ENCODE results near the gene SLC39A12. TPM values are rescaled to one million over a fixed set of nuclear protein-coding genes. Genes with fewer than 3 reads are reported as not detected.

SLC39A12 gene
- total and polyA plus RNA-seq, 2 donors = 0.04 TPM; not detected in 1

DNA sequence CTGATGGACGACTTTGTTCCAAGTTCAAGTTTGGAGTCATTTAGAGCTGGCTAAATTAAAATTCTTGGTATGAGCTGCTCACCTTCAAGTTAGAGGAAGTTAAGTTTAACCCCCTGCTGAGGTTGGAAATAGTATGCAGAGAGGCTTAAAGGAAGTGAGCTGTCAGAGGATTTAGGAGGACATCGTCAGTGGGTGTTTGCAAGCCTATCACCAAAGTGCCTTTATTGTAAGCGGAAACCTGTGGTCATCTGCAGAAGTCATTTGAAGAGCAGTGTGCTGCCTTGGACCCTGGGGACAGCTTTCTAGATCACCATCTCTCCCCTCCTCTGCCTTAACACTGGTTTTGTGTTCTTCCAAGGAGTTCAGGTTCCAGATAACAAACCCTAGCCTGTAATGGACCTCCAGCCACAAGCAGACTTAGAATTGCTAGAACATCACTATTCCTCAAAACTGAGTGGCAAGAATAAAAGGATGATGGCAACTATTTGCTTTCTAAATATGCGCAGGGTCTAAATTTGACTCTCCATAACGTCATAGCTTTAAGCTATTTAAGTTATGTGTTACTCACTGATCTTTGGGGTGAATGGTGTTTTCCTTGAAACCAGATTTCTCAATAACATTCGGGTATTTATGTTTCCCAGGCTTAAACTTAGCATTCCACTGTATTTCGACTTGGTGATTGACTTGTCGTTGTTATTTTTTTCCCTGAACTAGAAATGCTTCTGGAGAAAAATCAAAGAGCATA lies 93.4 kb downstream of the SLC39A12 start:
- 80% methylated on average over 8 of the region's 8 CpGs for WGBS
- DNase-seq (ENCODE audit: extremely low spot score) = no peak
- Histone ChIP-seq H3K4me1 (ENCODE audit: insufficient read depth) (no peaks in the 10 kb centered on the region), H3K27ac (ENCODE audit: low read depth) (no peak overlapping the region), H3K36me3 (ENCODE audit: insufficient read depth) (no peaks in the 10 kb centered on the region), H3K4me3 (ENCODE audit: low read depth, low read length) (no peak overlapping the region)

DNA sequence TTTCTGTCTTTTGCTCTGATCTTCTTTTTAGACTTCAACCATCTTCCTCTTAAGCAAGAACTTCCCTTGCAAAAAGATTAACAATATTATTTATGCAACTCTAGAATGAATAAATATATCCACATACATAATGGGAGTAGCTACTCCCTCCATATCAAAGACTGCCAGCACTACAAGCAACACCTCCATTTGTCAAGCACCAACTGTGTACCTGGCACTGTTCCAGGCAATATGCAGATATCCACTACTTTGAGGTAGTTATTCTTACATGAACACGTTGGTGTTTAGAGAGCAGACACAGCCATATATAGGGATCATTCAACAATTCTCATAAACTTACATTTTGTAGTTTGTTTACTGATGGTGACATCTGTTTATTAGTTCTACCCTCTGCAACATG lies 104.9 kb downstream of the SLC39A12 start:
- 22% methylated on average over 1 of the region's 1 CpG for WGBS
- Histone ChIP-seq H3K4me3 (ENCODE audit: low read depth, low read length) (no peak overlapping the region), H3K27ac (ENCODE audit: low read depth) (no peak overlapping the region), H3K4me1 (ENCODE audit: insufficient read depth) (no peaks in the 10 kb centered on the region), H3K36me3 (ENCODE audit: insufficient read depth) (no peaks in the 10 kb centered on the region)
- DNase-seq (ENCODE audit: extremely low spot score) = no peak

DNA sequence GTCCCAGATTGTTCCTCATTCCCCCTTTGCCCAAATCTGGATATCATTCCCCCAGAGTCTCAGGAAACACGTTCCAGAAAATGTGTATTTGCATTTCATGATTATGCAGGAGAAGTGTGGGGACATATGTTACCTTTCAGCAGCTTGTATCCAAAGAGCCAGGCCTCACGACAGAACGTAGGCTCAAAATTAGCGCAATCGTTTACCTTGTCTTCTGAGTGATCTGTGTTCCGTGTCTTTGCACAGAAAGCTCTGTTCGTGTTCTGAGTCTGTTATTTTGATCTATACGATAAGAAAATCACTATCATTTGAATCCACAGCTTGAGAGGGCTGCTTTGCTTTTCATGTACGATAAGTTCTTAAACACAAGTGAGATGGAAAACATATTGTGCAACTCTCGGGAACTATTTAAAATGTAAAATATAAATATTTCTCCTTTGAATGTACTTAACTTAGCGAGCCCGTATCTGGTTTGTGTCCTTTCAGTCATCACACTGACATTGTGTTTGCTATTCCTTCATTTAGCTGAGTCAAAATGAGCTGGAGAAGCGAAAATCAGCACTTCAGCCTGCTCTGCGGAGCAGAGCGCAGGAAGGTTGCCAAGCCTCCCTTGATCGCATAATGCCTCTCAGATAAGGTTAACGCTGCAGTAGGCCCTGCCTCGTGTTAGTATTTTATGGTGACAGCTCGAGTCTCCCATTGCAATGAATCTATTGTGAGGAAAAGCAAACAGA lies 108.3 kb downstream of the SLC39A12 start:
- no peaks in the 10 kb centered on the region for H3K4me1 ChIP-seq (ENCODE audit: insufficient read depth)
- 27% methylated on average over 19 of the region's 19 CpGs for WGBS
- no peak overlapping the region for H3K27ac ChIP-seq (ENCODE audit: low read depth)
- no peaks in the 10 kb centered on the region for H3K36me3 ChIP-seq (ENCODE audit: insufficient read depth)
- DNase-seq (ENCODE audit: extremely low spot score) = no peak
- H3K4me3 ChIP-seq (ENCODE audit: low read depth, low read length) = no peak overlapping the region

DNA sequence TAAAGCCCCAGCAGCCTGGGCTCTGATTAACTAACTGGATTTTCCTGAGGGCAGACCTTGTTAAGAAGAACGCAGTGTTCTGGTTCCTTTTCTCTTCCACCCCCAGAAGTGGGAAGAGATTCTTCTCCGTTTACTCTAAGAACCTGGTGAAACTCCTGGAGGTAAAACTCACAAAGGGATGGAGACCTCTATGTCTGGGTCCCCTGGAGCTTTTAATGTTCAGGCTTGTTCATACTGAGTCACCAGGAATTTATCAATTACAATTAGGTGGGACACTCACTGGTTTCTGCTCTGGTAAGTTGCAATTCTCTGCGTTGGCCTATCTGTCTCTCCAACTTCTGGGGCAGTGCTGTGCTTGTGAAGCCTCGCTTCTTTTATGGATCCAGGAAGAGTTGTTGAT lies 115.2 kb downstream of the SLC39A12 start:
- no peak overlapping the region for H3K4me3 ChIP-seq (ENCODE audit: low read depth, low read length)
- no peaks in the 10 kb centered on the region for H3K36me3 ChIP-seq (ENCODE audit: insufficient read depth)
- 88% methylated on average over 4 of the region's 4 CpGs for WGBS
- H3K27ac ChIP-seq (ENCODE audit: low read depth) = no peak overlapping the region
- H3K4me1 ChIP-seq (ENCODE audit: insufficient read depth) = no peaks in the 10 kb centered on the region
- no peak for DNase-seq (ENCODE audit: extremely low spot score)

GRCh38 chr10:18068401-18068800 lies 116.7 kb downstream of the SLC39A12 start:
- Histone ChIP-seq H3K36me3 (ENCODE audit: insufficient read depth) (no peaks in the 10 kb centered on the region), H3K4me3 (ENCODE audit: low read depth, low read length) (no peak overlapping the region), H3K4me1 (ENCODE audit: insufficient read depth) (no peaks in the 10 kb centered on the region), H3K27ac (ENCODE audit: low read depth) (no peak overlapping the region)
- 79% methylated on average over 4 of the region's 4 CpGs for WGBS
- no peak for DNase-seq (ENCODE audit: extremely low spot score)

DNA sequence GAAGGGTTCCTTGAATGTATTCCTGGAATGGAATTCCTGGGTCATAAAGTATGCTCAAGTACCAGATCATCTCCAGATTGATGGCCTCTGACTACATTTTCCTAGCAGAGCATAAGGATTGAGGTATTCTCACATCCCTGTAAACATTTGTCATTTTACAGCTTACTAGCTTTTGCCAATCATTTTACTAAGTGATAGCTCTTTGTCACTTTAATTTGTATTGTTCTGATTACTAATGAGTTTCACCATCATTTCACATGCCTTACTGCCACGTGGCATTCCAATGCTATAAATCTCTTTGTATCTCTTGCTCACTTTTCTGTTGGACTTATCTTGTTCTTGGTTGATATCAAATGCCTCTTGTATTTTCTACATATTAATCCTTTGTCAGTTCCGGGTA lies 119.9 kb downstream of the SLC39A12 start:
- 76% methylated on average over 2 of the region's 2 CpGs for WGBS
- no peak for DNase-seq (ENCODE audit: extremely low spot score)
- Histone ChIP-seq H3K36me3 (ENCODE audit: insufficient read depth) (no peaks in the 10 kb centered on the region), H3K27ac (ENCODE audit: low read depth) (no peak overlapping the region), H3K4me1 (ENCODE audit: insufficient read depth) (no peaks in the 10 kb centered on the region), H3K4me3 (ENCODE audit: low read depth, low read length) (no peak overlapping the region)

- H3K27ac ChIP-seq (ENCODE audit: low read depth) = no peak overlapping the region
- peaks cover 1% of the 10 kb centered on the region for H3K4me1 ChIP-seq (ENCODE audit: insufficient read depth)
- no peak for DNase-seq (ENCODE audit: extremely low spot score)
- 97% methylated on average over 3 of the region's 3 CpGs for WGBS
- no peak overlapping the region for H3K4me3 ChIP-seq (ENCODE audit: low read depth, low read length)
- H3K36me3 ChIP-seq (ENCODE audit: insufficient read depth) = no peaks in the 10 kb centered on the region
These were observed 121.6 kb downstream of the SLC39A12 start for GRCh38 chr10:18073314-18073713.

DNA sequence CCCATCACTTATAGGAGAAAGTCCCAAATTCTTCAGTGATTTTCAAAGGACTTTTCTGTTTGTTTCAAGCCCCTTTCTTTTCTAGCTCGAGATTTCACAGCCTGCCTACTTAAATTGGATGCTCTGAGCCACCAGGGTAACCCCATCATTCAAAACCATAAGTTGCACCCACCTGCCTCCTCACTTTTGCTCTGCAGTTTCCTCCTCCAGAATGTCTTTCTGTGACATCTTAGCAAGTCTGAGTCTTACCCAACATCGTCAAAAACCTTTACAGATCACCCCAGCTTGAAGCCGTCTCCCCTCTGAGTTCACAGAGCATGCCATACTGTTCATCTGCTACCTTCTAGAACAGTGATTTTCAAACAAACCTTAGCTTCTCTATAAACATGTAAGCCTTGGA lies 124.2 kb downstream of the SLC39A12 start:
- Histone ChIP-seq H3K4me3 (ENCODE audit: low read depth, low read length) (no peak overlapping the region), H3K27ac (ENCODE audit: low read depth) (no peak overlapping the region), H3K4me1 (ENCODE audit: insufficient read depth) (peaks cover 1% of the 10 kb centered on the region), H3K36me3 (ENCODE audit: insufficient read depth) (no peaks in the 10 kb centered on the region)
- 82% methylated on average over 3 of the region's 3 CpGs for WGBS
- no peak for DNase-seq (ENCODE audit: extremely low spot score)

GRCh38 chr10:18079665-18080295 lies 128.1 kb downstream of the SLC39A12 start:
- H3K4me1 ChIP-seq (ENCODE audit: insufficient read depth) = peaks cover 1% of the 10 kb centered on the region
- no peak overlapping the region for H3K27ac ChIP-seq (ENCODE audit: low read depth)
- H3K36me3 ChIP-seq (ENCODE audit: insufficient read depth) = no peaks in the 10 kb centered on the region
- no peak for DNase-seq (ENCODE audit: extremely low spot score)
- 67% methylated on average over 1 of the region's 1 CpG for WGBS
- H3K4me3 ChIP-seq (ENCODE audit: low read depth, low read length) = no peak overlapping the region

- DNase-seq (ENCODE audit: extremely low spot score) = no peak
- WGBS = 87% methylated on average over 8 of the region's 8 CpGs
- peaks cover 1% of the 10 kb centered on the region for H3K4me1 ChIP-seq (ENCODE audit: insufficient read depth)
- H3K27ac ChIP-seq (ENCODE audit: low read depth) = no peak overlapping the region
- H3K36me3 ChIP-seq (ENCODE audit: insufficient read depth) = no peaks in the 10 kb centered on the region
- no peak overlapping the region for H3K4me3 ChIP-seq (ENCODE audit: low read depth, low read length)
These were observed 130.7 kb downstream of the SLC39A12 start for GRCh38 chr10:18082381-18082780.

DNA sequence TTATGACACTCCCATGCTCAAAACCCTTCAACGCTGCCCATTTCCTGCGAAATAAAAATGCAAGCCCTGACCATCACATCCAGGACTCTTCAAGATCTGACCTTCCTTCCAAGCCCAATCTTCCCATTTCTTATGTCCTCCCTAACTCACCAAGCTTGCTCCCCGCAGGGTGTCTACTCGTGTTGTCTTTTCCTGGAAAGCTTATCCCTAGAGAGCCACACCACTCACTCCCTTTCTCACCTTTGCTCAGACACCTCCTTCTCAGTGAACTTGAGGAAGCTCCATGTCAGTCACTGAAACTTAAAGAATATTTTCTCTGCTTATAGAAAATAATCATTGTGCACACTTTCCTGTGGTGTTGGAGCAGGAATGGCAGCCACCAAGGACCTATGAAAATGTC lies 134.1 kb downstream of the SLC39A12 start:
- DNase-seq (ENCODE audit: extremely low spot score) = no peak
- Histone ChIP-seq H3K27ac (ENCODE audit: low read depth) (no peak overlapping the region), H3K36me3 (ENCODE audit: insufficient read depth) (no peaks in the 10 kb centered on the region), H3K4me1 (ENCODE audit: insufficient read depth) (no peaks in the 10 kb centered on the region), H3K4me3 (ENCODE audit: low read depth, low read length) (no peak overlapping the region)
- 79% methylated on average over 4 of the region's 4 CpGs for WGBS

DNA sequence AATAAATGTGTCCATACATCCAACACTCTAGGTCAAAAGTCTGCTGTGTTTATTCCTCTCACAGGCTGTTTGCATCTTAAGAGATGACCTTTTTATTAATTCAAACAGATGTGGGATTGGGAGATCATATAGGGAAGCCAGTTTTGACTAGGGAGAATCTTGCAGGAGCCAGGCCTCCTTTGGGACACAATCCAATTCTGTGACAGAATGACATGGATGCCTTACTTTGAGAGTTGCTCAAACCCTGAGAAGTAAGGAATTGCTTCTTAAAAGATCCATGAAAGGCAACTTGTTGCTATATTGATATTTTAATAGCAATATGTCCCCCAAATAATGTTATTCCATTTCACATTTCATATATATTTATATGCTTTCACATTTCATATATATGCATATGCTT lies 135.0 kb downstream of the SLC39A12 start:
- H3K27ac ChIP-seq (ENCODE audit: low read depth) = no peak overlapping the region
- H3K4me3 ChIP-seq (ENCODE audit: low read depth, low read length) = no peak overlapping the region
- H3K36me3 ChIP-seq (ENCODE audit: insufficient read depth) = no peaks in the 10 kb centered on the region
- no peaks in the 10 kb centered on the region for H3K4me1 ChIP-seq (ENCODE audit: insufficient read depth)
- no peak for DNase-seq (ENCODE audit: extremely low spot score)

- Histone ChIP-seq H3K27ac (ENCODE audit: low read depth) (no peak overlapping the region), H3K4me1 (ENCODE audit: insufficient read depth) (no peaks in the 10 kb centered on the region), H3K4me3 (ENCODE audit: low read depth, low read length) (no peak overlapping the region), H3K36me3 (ENCODE audit: insufficient read depth) (no peaks in the 10 kb centered on the region)
- peak; percentile 10 for DNase-seq (ENCODE audit: extremely low spot score)
- 28% methylated on average over 5 of the region's 5 CpGs for WGBS
These were observed 135.6 kb downstream of the SLC39A12 start for GRCh38 chr10:18087355-18087754.
